ENCODE data around the gene RPA3. TPM values are rescaled to one million over a fixed set of nuclear protein-coding genes. Genes with fewer than 3 reads are reported as not detected.

The RPA3 gene
- total and polyA plus RNA-seq, 2 of the 13 experiments (the other 11 are each of a cell fraction or from before 2014, with no cell fraction given): 38.3 to 154 TPM

GRCh38 chr7:7707806-7708205 is 10.6 kb downstream of the RPA3 start:
- H3K4me3 ChIP-seq (replicated peaks in 1 of 3; ENCODE audit: insufficient read depth in 1 of 3, low read depth in 2 of 3, low read length in 3 of 3): no peak overlapping the region
- intact Hi-C loops (cut with micrococcal nuclease; ENCODE audit: unreplicated experiment): no loop called here
- FAIRE-seq: no peak
- peaks cover 8% of the 10 kb centered on the region for H3K4me1 ChIP-seq (ENCODE audit: insufficient read depth, low read length)
- no peak overlapping the region for H3K9ac ChIP-seq (ENCODE audit: insufficient read depth, low read depth, low read length)
- no peaks in the 10 kb centered on the region for H3K79me2 ChIP-seq (ENCODE audit: insufficient read depth, low read length)
- peak; percentile 43 for DNase-seq (ENCODE audit: low spot score)
- no peaks in the 10 kb centered on the region for H3K36me3 ChIP-seq (replicated peaks in 1 of 2; ENCODE audit: control insufficient read depth in 1 of 2, insufficient read depth in 2 of 2, low read length in 2 of 2)
- in situ Hi-C loops (cut with HindIII; ENCODE audit: extremely low pct_ligation_motif_present, low pct_unique_long_range_greater_than_20kb): no loop called here
- ATAC-seq: no peak
- POLR2A ChIA-PET: no interaction called here
- H3K27me3 ChIP-seq (ENCODE audit: control insufficient read depth in 1 of 2, insufficient read depth in 2 of 2, low read length in 2 of 2): no peaks in the 10 kb centered on the region
- H3K27ac ChIP-seq (ENCODE audit: extremely low read length, insufficient read depth, low read length): no peak overlapping the region
- H3K9me3 ChIP-seq (ENCODE audit: low read length): no peaks in the 10 kb centered on the region
- no peak overlapping the region for H3K4me2 ChIP-seq (ENCODE audit: low read depth, low read length)
- no peak overlapping the region for H2AFZ ChIP-seq (ENCODE audit: low read length)
- CTCF ChIA-PET (ENCODE audit: low intra/inter-chr PET ratio, low total read pairs): no interaction called here
- no peaks in the 10 kb centered on the region for H4K20me1 ChIP-seq (ENCODE audit: insufficient read depth, low read length)
- no TSS peak for BruUV-seq (replicated peaks)
- 91% methylated on average over 4 of the region's 4 CpGs for WGBS (ENCODE audit: low lambda C conversion rate)
- TF ChIP-seq ATF3 (CRISPR knock-in tag; IDR thresholded peaks at IDR 0.05): peak; percentile 47; the same call in 1 of the 2 replicates
- 0 out of 2 replicates have a peak, but pooled peaks have one; percentile 18 for TF ChIP-seq ATF7 (IDR thresholded peaks at IDR 0.05)
- no peak for TF ChIP-seq ATF7 (CRISPR knock-in tag; IDR thresholded peaks at IDR 0.05)
- no peak for TF ChIP-seq MIXL1 (CRISPR knock-in tag; IDR thresholded peaks at IDR 0.05)

- Histone ChIP-seq H3K79me2 (ENCODE audit: insufficient read depth, low read length) (no peaks in the 10 kb centered on the region), H3K36me3 (replicated peaks in 1 of 2; ENCODE audit: control insufficient read depth in 1 of 2, insufficient read depth in 2 of 2, low read length in 2 of 2) (no peaks in the 10 kb centered on the region), H3K27me3 (ENCODE audit: control insufficient read depth in 1 of 2, insufficient read depth in 2 of 2, low read length in 2 of 2) (no peaks in the 10 kb centered on the region), H4K20me1 (ENCODE audit: insufficient read depth, low read length) (no peaks in the 10 kb centered on the region), H3K9ac (ENCODE audit: insufficient read depth, low read depth, low read length) (no peak overlapping the region), H3K4me2 (ENCODE audit: low read depth, low read length) (no peak overlapping the region), H3K9me3 (ENCODE audit: low read length) (no peaks in the 10 kb centered on the region), H3K4me3 (replicated peaks in 1 of 3; ENCODE audit: insufficient read depth in 1 of 3, low read depth in 2 of 3, low read length in 3 of 3) (no peak overlapping the region), H2AFZ (ENCODE audit: low read length) (no peak overlapping the region), H3K4me1 (ENCODE audit: insufficient read depth, low read length) (peaks cover 12% of the 10 kb centered on the region), H3K27ac (ENCODE audit: extremely low read length, insufficient read depth, low read length) (no peak overlapping the region)
- no peak for DNase-seq (ENCODE audit: low spot score)
- 96% methylated on average over 2 of the region's 2 CpGs for WGBS (ENCODE audit: low lambda C conversion rate)
- TF ChIP-seq GTF3A (CRISPR knock-in tag; conservative IDR thresholded peaks at IDR 0.05): no peak
- POLR2A ChIA-PET: no interaction called here
- no TSS peak for BruUV-seq (replicated peaks)
- intact Hi-C loops (cut with micrococcal nuclease; ENCODE audit: unreplicated experiment): no loop called here
- CTCF ChIA-PET (ENCODE audit: low intra/inter-chr PET ratio, low total read pairs): no interaction called here
- in situ Hi-C loops (cut with HindIII; ENCODE audit: extremely low pct_ligation_motif_present, low pct_unique_long_range_greater_than_20kb): no loop called here
- FAIRE-seq: no peak
- ATAC-seq: no peak
Observed at GRCh38 chr7:7707246-7707645, 11.2 kb downstream of the RPA3 start.

All from HepG2 (cell line).